HG02678 (cell line): ENCODE data around the gene REG1A.

Experiments used
- ATAC-seq: cut with Tn5 transposase; IDR thresholded peaks from one replicate; pipeline ENCODE4 v1.9.1; 2021; ENCODE audit warnings: mild to moderate bottlenecking, moderate library complexity; ENCODE audit not compliant: unreplicated experiment

Gene REG1A, protein sequence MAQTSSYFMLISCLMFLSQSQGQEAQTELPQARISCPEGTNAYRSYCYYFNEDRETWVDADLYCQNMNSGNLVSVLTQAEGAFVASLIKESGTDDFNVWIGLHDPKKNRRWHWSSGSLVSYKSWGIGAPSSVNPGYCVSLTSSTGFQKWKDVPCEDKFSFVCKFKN

DNA sequence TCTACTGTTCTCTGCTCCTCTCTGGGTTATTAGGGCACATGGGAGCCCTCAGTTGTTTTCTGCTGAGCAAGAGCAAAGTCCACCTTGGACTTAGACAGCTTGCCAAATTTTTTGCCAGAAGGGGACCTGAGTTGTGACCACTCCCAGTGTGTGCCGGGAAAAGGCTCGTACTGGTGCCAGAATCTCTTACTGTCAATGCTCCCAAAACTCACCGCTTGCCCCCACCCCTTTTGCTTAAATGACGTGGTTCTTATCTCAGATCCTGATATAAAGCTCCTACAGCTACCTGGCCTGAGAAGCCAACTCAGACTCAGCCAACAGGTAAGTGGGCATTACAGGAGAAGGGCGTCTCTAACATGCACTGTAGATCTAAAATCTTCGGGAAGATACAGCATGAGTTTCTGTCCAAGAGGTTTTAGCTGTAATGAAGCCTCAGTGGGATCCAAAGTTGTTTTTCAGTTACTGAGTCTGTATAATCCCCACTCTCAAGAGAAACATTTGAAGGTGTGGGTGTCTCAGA is at the start of gene REG1A:
Gene REG1A, plus strand, starts transcription at position 295 of the 520 bp plus-strand sequence. CDS start 374 bp downstream, outside the sequence.
- ATAC-seq: no peak

GRCh38 chr2:79071078-79071477 is 49.2 kb upstream of the REG1A start:
- no peak for ATAC-seq

GRCh38 chr2:79082987-79083386 is 37.3 kb upstream of the REG1A start:
- ATAC-seq: no peak

- ATAC-seq: no peak
These were observed 36.6 kb upstream of the REG1A start for GRCh38 chr2:79083597-79084251.

DNA sequence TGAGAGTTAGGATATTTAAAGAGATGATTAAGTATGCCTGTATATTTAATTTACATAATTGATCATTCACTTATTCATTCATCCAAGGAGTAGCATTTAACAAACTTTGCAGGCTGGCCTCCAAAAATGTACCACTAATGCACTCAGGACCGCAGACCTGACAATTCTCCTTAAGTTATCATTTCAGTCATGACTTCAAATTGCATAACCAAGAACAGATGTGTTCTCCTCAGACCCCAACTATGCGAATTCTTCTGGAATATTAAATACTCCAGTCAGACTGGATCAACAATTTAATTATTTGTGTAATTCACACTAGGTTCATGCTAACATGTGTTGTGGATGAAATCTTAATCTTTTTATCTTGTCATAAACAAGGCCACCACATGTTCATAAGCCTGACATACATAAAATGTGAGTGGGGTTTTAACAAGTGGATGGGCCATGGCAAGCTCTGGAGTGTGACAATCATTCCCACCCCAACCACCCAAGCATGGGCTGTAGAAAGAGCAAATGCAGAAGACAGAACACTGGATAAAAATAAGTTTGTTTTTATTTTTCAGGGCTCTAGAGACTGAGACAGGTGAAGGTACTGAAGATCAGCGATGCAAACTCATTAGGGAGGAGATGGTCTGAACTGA is 35.7 kb upstream of the REG1A start:
- no peak for ATAC-seq

DNA sequence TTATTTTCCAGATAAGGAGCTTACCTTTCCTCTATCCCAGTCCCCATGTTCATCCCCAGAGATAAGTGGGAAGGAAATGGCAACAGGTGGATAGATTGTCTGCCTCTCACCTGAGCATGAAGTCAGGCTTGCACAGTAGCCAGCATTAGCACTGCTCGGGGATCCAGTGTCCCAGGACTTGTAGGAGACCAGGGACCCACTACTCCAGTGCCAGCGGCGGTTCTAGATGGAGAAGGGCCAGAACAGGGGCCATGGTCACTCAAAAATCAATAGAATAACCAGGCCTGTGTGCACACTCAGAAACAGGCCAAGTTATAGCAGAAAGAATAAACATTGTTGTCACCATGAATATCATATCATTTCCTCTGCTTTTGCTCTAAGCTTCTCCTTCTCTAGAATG is 34.9 kb upstream of the REG1A start:
- no peak for ATAC-seq

GRCh38 chr2:79086255-79086654 is 34.0 kb upstream of the REG1A start:
- ATAC-seq: no peak

GRCh38 chr2:79087785-79088364 is 32.4 kb upstream of the REG1A start, which contains the start of gene REG1B:
Gene REG1B, minus strand, starts transcription at chr2:79087993. Its CDS starts 381 bp downstream, at chr2:79087612.
- ATAC-seq: no peak

DNA sequence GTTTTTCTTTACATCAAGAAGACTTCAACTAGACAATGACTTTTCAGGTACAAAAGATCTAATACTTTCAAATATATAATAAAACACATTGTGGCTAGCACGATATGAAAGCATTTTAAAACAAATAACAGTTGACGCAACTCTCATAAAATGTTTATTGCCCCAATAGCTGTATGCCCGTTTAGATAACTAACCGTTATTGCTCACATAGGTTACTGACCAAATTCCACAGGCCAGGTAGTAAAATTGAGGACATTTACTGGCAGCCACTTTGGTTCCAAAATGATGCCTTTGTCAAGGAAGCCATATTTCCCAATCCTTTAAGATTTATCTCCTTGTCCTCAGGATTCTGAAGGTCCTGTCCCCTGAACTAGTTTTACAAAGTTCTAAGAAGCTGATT is 29.6 kb upstream of the REG1A start:
- no peak for ATAC-seq

DNA sequence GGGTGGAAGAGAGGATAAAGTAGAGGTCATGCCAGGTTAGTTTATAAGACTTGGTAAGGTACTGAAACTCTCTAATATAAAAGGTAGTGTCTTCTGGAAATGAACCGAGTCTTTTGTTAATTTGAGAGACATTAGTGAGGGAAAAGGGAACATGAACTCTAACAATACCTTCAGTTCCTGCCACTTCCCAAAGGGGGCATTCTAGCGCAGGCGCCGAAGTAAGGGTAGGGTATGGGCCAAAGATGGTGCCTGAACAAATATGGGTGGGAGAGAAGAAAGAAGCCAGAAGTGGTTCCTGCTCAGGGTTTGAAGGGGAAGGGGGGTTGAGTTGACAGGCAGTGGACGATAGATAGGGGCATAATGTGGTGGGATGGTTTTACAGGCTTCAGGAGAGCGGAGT is 22.4 kb upstream of the REG1A start:
- no peak for ATAC-seq

GRCh38 chr2:79099140-79099686 is 21.1 kb upstream of the REG1A start:
- no peak for ATAC-seq

DNA sequence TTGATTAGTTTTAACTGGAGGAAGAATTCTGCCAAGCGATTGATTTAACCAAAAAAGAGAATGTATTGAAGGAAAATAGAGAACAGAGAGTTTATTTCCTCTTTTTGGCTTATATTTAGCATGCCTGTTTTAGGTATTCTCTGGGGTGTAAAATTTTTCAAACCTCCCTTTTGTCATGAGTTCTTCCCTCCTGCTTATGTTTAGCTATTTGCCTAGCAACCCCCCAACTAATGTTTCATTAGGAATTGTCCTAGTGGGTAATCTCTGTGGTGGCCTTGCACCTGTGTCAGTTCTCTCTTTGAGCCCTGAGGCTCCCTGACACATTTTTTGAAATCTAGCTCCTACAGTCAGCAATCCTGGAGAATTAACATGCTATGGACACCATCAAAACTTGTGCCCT is 20.0 kb upstream of the REG1A start:
- ATAC-seq: no peak

DNA sequence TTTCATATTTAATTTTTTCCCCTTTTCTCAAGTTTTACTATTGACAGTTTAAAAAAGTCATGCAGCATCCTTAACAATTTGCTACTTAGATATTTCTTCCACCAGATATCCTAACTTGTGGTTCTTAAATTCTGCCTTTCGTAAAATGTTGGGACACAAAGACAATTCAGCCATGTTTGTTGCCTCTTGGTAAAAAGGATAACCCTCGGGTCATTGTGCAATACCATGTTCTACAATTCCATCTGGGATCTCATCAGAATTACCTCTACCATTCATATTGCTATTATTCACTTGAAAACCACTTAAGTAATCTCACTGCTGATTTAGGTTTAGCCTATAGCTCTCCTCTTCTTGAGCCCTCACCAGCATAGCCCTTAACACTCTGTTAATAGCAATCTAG is 19.3 kb upstream of the REG1A start:
- ATAC-seq: no peak

GRCh38 chr2:79103214-79103613 is 17.1 kb upstream of the REG1A start:
- no peak for ATAC-seq

GRCh38 chr2:79105259-79105658 is 15.0 kb upstream of the REG1A start:
- ATAC-seq: no peak

DNA sequence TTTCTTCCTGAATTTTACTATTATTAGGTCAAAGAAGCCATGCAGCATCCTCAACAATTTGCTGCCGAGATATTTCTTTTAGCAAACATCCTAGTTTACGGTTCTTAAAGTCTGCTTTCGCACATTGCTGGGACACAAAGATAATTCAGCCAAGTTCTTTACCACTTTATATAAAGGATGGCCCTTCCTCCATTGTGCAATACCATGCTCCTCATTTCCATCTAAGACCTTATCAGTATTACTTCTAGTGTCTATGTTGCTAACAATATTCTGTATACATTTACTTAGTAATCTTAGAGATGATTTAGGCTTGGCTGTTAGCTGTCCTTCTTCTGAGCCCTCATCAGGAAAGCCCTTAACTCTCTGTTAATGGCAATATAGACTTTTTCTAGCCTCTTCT is 8.0 kb upstream of the REG1A start:
- ATAC-seq: no peak

GRCh38 chr2:79114797-79115494 is 5.3 kb upstream of the REG1A start:
- no peak for ATAC-seq

- no peak for ATAC-seq
These were observed 3.0 kb upstream of the REG1A start for GRCh38 chr2:79116997-79117928.

DNA sequence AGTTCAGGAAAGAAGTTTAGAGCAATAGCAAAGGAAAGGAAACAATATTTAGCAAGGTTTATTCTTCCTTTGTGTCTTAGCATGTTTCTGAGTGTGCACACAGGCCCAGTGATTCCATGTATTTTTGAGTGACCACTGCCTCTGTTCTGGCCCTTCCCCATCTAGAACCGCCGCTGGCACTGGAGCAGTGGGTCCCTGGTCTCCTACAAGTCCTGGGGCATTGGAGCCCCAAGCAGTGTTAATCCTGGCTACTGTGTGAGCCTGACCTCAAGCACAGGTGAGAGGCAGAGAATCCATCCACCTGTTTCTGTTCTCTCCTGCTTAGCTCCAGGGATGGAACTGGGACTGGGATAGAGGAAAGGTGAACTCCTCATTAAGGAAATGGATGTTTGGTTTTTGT is 2.4 kb downstream of the REG1A start:
- no peak for ATAC-seq
